ENCODE measurements around the gene OPCML. TPM values are rescaled to one million over a fixed set of nuclear protein-coding genes. Genes with fewer than 3 reads are reported as not detected.

The OPCML gene
- polyA plus RNA-seq, 3 donors, result not detected

- peaks cover 0 to 11% (median 4%) of the 10 kb centered on the region in 7 donors for H3K9me3 Mint-ChIP-seq
- no peaks in the 10 kb centered on the region for H3K4me1 Mint-ChIP-seq
- Histone ChIP-seq H3K27me3 (ENCODE audit: control insufficient read depth in 2 of 2, insufficient read depth in 2 of 2, low read length in 2 of 2) (no peaks in the 10 kb centered on the region), H3K4me3 (replicated peaks in 1 of 3; ENCODE audit: low read depth in 2 of 3, low read length in 3 of 3) (no peak overlapping the region), H3K4me2 (replicated peaks; ENCODE audit: extremely low read depth, low read length, poor library complexity, severe bottlenecking) (no peak overlapping the region), H3K79me2 (ENCODE audit: insufficient read depth, low read length) (no peaks in the 10 kb centered on the region), H3K36me3 (replicated peaks in 1 of 2; ENCODE audit: control insufficient read depth in 1 of 2, insufficient read depth in 2 of 2, low read length in 2 of 2) (no peaks in the 10 kb centered on the region), H3K9me3 (replicated peaks in 1 of 2; ENCODE audit: control insufficient read depth in 1 of 2, insufficient read depth in 1 of 2, low read length in 2 of 2) (no peaks in the 10 kb centered on the region), H2AFZ (ENCODE audit: insufficient read depth, low read depth, low read length, poor library complexity, severe bottlenecking) (no peak overlapping the region), H4K20me1 (ENCODE audit: insufficient read depth, low read length) (no peaks in the 10 kb centered on the region), H3K4me1 (ENCODE audit: control insufficient read depth in 1 of 2, insufficient read depth in 2 of 2, low read length in 2 of 2) (no peaks in the 10 kb centered on the region), H3K9ac (ENCODE audit: insufficient read depth, low read length, poor library complexity, severe bottlenecking) (no peak overlapping the region), H3K27ac (ENCODE audit: low read depth in 1 of 2, low read length in 2 of 2) (no peak overlapping the region)
- H3K27me3 Mint-ChIP-seq (ENCODE audit: low read depth in 3 of 3), result peaks cover 0 to 9% (median 2%) of the 10 kb centered on the region in 3 donors
- DNase-seq, result no peak
- intact Hi-C loops (cut with micrococcal nuclease), result no loop called here
- H3K36me3 Mint-ChIP-seq, result no peaks in the 10 kb centered on the region
- WGBS (ENCODE audit: insufficient coverage), result 95% methylated on average over 3 of the region's 6 CpGs
- no peak for TF ChIP-seq CTCF (IDR thresholded peaks at IDR 0.05)
- H3K27ac Mint-ChIP-seq, result no peak overlapping the region
- no peak overlapping the region for H3K4me3 Mint-ChIP-seq
Observed at GRCh38 chr11:133249530-133249929, 282.8 kb downstream of the OPCML start.

GRCh38 chr11:133249065-133249464 is 283.2 kb downstream of the OPCML start:
- Mint-ChIP-seq H3K4me1 (no peaks in the 10 kb centered on the region), H3K9me3 (peaks cover 0 to 12% (median 4%) of the 10 kb centered on the region in 7 donors), H3K27me3 (ENCODE audit: low read depth in 3 of 3) (peaks cover 0 to 9% (median 2%) of the 10 kb centered on the region in 3 donors), H3K27ac (no peak overlapping the region), H3K36me3 (no peaks in the 10 kb centered on the region), H3K4me3 (no peak overlapping the region)
- intact Hi-C loops (cut with micrococcal nuclease), result no loop called here
- TF ChIP-seq CTCF (IDR thresholded peaks at IDR 0.05), result no peak
- no peaks in the 10 kb centered on the region for H3K36me3 ChIP-seq (replicated peaks in 1 of 2; ENCODE audit: control insufficient read depth in 1 of 2, insufficient read depth in 2 of 2, low read length in 2 of 2)
- no peaks in the 10 kb centered on the region for H4K20me1 ChIP-seq (ENCODE audit: insufficient read depth, low read length)
- no peaks in the 10 kb centered on the region for H3K79me2 ChIP-seq (ENCODE audit: insufficient read depth, low read length)
- no peak overlapping the region for H3K9ac ChIP-seq (ENCODE audit: insufficient read depth, low read length, poor library complexity, severe bottlenecking)
- H3K4me2 ChIP-seq (replicated peaks; ENCODE audit: extremely low read depth, low read length, poor library complexity, severe bottlenecking), result no peak overlapping the region
- 100% methylated on average over 1 of the region's 3 CpGs for WGBS (ENCODE audit: insufficient coverage)
- no peak overlapping the region for H2AFZ ChIP-seq (ENCODE audit: insufficient read depth, low read depth, low read length, poor library complexity, severe bottlenecking)
- H3K27ac ChIP-seq (ENCODE audit: low read depth in 1 of 2, low read length in 2 of 2), result no peak overlapping the region
- no peaks in the 10 kb centered on the region for H3K4me1 ChIP-seq (ENCODE audit: control insufficient read depth in 1 of 2, insufficient read depth in 2 of 2, low read length in 2 of 2)
- H3K4me3 ChIP-seq (replicated peaks in 1 of 3; ENCODE audit: low read depth in 2 of 3, low read length in 3 of 3), result no peak overlapping the region
- DNase-seq, result no peak
- no peaks in the 10 kb centered on the region for H3K9me3 ChIP-seq (replicated peaks in 1 of 2; ENCODE audit: control insufficient read depth in 1 of 2, insufficient read depth in 1 of 2, low read length in 2 of 2)
- H3K27me3 ChIP-seq (ENCODE audit: control insufficient read depth in 2 of 2, insufficient read depth in 2 of 2, low read length in 2 of 2), result no peaks in the 10 kb centered on the region
